IPS DF 4.7 (cell line): ENCODE results near the gene CEP350.
"Not testable (repeated sequence)": the region's sequence is repeated elsewhere in the genome, so short reads cannot be mapped to it uniquely, and the experiment has no call there.

ENCODE experiments used
- DNase-seq: peaks from one replicate; pipeline ENCODE4 v3.0.0-alpha.2; 2013; ENCODE audit warnings: low spot score; ENCODE audit errors: extremely low read depth

Gene CEP350

GRCh38 chr1:179950651-179951050 is 4.0 kb upstream of the CEP350 start:
- DNase-seq: no peak

GRCh38 chr1:179951383-179952144 is 3.0 kb upstream of the CEP350 start:
- DNase-seq: no peak

- DNase-seq: no peak
Observed at GRCh38 chr1:179952186-179952585, 2.4 kb upstream of the CEP350 start.

- DNase-seq: no peak
Observed at GRCh38 chr1:179953974-179954492, 577 bp upstream of the CEP350 start.

DNA sequence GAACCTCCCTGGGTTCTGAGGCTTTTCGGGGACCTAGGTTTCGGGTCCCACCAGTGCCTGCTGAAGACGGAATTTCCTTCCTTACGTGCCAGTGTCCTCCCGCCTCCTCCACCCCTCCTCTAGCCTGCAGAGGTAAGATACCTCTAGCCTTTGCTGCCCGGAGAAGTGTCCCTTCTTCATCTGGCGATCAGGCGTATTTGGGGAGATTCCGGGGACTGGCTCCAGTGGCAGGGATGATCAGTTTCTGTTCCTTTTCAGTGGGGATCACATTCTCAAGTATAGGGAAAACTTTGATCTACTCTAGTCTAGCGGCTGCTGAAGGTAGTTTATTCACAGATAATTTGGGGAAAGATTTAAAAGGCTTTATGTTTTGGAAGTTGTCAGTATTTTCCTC is 674 bp downstream of the CEP350 start:
- no peak for DNase-seq

- DNase-seq: no peak
Observed at GRCh38 chr1:179955731-179956130, 1.1 kb downstream of the CEP350 start.

- DNase-seq: no peak
Observed at GRCh38 chr1:179958359-179958758, 3.7 kb downstream of the CEP350 start.

GRCh38 chr1:179962168-179962567 is 7.6 kb downstream of the CEP350 start:
- DNase-seq: not testable (repeated sequence)

DNA sequence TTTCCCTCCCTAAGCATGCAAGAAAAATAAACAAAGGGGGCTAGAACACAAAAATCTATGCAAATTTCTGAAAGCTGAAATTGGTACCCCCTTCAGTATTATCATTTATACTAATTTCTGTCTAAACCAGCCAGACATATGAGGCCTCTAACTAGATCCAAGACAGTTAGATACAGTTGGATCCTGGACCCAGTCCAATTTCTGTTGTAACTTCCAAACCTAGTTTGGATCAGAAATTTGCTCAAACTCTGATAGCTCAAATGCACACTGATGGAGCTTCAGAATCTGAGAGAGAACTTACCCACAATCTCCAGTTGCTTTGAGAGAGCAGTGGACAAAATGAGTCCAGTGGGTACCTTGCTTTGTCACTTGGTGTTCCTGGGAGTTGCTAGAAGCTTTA is 11.9 kb downstream of the CEP350 start:
- DNase-seq: no peak

DNA sequence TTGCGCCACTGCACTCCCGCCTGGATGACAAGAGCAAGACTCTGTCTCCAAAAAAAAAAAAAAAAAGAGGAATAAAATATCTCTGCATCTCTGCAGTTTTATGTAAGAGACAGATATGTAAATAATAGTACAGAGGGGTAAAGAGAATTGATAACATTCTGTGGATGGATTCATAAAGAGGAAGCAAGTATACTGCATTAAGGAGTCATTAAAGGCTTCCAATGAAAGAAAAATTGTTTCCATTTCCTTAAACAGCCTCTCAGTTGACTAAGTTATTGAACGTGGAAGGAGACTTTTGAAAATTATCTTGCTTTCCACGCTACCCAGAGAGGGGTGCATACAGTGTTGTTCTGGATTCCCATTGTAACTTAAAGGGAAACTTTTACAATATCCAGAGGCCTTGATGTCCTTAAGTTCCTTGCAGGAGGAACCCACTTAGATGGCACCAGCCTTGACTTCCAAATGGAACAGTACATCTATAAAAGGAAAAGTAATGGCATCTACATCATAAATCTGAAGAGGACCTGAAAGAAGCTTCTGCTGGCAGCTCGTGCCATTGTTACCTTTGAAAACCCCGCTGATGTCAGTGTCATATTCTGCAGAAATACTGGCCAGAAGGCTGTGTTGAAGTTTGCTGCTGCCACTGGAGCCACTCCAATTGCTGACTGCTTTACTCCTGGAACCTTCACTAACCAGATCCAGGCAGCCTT is 13.8 kb downstream of the CEP350 start:
- DNase-seq: no peak

DNA sequence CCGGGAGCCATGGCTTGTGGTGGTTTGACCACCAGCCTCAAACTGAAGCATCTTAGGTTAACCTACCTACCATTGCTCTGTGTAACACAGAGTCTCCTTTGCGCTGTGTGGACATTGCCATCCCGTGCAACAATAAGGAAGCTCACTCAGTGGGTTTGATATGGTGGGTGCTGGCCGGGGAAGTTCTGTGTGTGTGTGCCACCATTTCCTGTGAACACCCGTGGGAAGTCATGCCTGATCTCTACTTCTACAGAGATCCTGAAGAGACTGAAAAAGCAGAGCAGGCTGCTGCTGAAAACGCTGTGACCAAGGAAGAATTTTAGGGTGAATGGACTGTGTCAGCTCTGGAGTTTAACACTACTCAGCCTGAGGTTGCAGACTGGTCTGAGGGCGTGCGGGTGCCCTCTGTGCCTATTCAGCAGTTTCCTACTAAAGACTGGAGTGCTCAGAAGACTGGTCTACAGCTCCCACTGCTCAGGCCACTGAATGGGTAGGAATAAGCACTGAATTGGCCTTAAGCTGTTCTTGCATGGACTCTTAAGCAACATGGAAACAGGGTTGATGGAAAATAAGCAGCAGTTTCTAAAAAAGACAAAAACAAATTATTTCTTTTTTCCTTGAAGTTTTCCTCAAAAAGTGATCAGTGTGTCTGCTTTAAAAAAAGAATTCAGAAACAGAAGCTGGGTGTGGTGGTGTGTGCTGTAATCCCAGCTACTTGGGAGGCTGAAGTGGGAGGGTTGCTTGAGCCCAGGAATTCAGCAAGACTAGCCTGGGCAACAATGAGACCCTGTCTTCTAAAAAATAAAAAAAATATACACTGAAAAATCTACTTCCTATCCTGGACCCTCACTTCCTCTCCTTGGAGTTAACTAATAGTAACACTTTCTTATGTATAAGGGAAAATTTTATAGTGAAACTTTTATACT is 14.6 kb downstream of the CEP350 start:
- no peak for DNase-seq

GRCh38 chr1:179969962-179970361 is 15.4 kb downstream of the CEP350 start:
- no peak for DNase-seq

DNA sequence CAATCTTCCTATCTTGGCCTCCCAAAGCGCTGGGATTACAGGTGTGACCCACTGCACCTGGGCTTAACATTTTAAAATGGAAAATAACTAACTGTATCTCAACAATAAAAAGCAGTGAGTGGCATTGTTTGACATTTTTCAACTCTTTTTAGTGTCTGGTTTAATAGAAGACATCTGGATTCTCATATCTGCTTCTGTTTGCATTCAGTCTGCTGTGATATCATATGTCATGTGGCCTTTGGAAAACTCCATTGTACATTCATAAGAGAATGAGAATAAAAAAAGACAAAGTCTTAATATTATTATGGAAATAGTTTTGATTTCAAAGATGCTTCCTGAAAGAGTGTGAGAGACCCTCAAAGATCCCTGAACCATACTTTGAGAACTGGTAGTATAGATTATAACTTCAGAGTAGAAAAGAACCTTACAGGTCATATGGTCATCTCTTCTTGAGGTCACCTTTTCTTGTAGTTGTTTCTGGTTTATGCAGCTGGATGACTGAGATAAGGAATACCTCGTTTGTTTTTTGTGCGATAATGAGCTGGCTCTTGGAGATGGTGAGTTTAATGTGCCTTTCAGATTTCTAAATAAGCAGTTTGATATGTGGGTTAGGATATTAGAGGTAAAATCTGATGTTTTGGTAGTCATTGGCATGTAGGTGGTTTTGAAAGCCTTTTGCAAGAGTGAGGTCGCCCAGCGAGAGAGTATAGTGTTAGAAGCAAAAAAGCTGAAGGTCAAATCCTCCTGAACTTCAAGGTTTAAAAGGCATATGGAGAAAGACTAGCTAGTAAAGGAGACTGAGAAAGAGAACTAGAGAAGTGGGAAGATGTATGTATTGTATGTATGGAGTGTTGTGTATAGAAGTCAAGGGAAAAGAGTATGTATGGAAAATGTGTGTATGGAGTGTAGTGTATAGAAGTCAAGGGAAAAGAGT is 17.2 kb downstream of the CEP350 start:
- no peak for DNase-seq

GRCh38 chr1:179973198-179974110 is 18.8 kb downstream of the CEP350 start:
- no peak for DNase-seq

GRCh38 chr1:179976970-179977651 is 22.5 kb downstream of the CEP350 start:
- DNase-seq: no peak

- no peak for DNase-seq
Observed at GRCh38 chr1:179978199-179979079, 23.8 kb downstream of the CEP350 start.

GRCh38 chr1:179984101-179984500 is 29.5 kb downstream of the CEP350 start:
- DNase-seq: no peak

- DNase-seq: no peak
Observed at GRCh38 chr1:179984942-179985341, 30.3 kb downstream of the CEP350 start.
